Liver (tissue), 9 donors: Measurements from ENCODE around the gene MYL4. TPM values are rescaled to one million over a fixed set of nuclear protein-coding genes. Genes with fewer than 3 reads are reported as not detected.
"Not testable (repeated sequence)": the region's sequence is repeated elsewhere in the genome, so short reads cannot be mapped to it uniquely, and the experiment has no call there.

Source experiments
- DNase-seq: peaks from one replicate; pipeline ENCODE4 v3.0.0-alpha.2; 2017; ENCODE audit warnings: low spot score
- H3K27ac ChIP-seq, 2 donors: one replicate each; pipeline ENCODE4 v1.7.0; 2013; ENCODE audit warnings: inconsistent platforms in 2 of 2, low read length in 2 of 2, control low read depth in 1 of 2, low read depth in 1 of 2, mild to moderate bottlenecking in 1 of 2
- H3K27me3 ChIP-seq, 4 donors: one replicate each; pipeline versions ENCODE4 v1.6.1 to v1.7.0; 2013; ENCODE audit warnings: low read length in 3 of 4, inconsistent platforms in 1 of 4, mild to moderate bottlenecking in 1 of 4, moderate library complexity in 1 of 4; ENCODE audit not compliant: control insufficient read depth in 4 of 4, insufficient read depth in 4 of 4
- H3K36me3 ChIP-seq, 4 donors: one replicate each; pipeline versions ENCODE4 v1.6.1 to v1.7.0; 2013; ENCODE audit warnings: low read length in 3 of 4, mild to moderate bottlenecking in 3 of 4, low read depth in 1 of 4, moderate library complexity in 1 of 4; ENCODE audit not compliant: control insufficient read depth in 4 of 4, insufficient read depth in 3 of 4
- H3K4me1 ChIP-seq, 4 donors: one replicate each; pipeline versions ENCODE4 v1.6.1 to v1.7.0; 2013; ENCODE audit warnings: low read length in 3 of 4, mild to moderate bottlenecking in 3 of 4, moderate library complexity in 1 of 4; ENCODE audit not compliant: control insufficient read depth in 4 of 4, insufficient read depth in 4 of 4
- H3K4me3 ChIP-seq, 3 donors: one replicate each; pipeline versions ENCODE4 v1.6.1 to v1.7.0; 2013; ENCODE audit warnings: low read length in 3 of 3, control low read depth in 1 of 3, low read depth in 1 of 3, mild to moderate bottlenecking in 1 of 3
- H3K9ac ChIP-seq, 2 donors: one replicate each; pipeline ENCODE4 v1.7.0; 2013; ENCODE audit warnings: low read length in 2 of 2, mild to moderate bottlenecking in 2 of 2, moderate library complexity in 2 of 2, control low read depth in 1 of 2, low read depth in 1 of 2
- H3K9me3 ChIP-seq, 4 donors: one replicate each; pipeline versions ENCODE4 v1.6.1 to v1.7.0; 2013; ENCODE audit warnings: low read length in 3 of 4; ENCODE audit not compliant: control insufficient read depth in 4 of 4
- ATF3 ChIP-seq: IDR thresholded peaks from 2 replicates; pipeline ENCODE4 v1.6.1; 2016; ENCODE audit warnings: antibody characterized with exemption
- CTCF ChIP-seq: fragments of 150-350 bp; IDR thresholded peaks from 2 replicates; pipeline ENCODE4 v1.5.1; 2017; ENCODE audit warnings: improper control_type of control experiment, low read depth, low read length; ENCODE audit not compliant: missing input control
- EGR1 ChIP-seq, 2 donors: IDR thresholded peaks; 2 replicates each; pipeline ENCODE4 v1.6.1; 2016 to 2018; ENCODE audit warnings: antibody characterized with exemption in 2 of 2, low read depth in 2 of 2
- GABPA ChIP-seq, 2 donors: IDR thresholded peaks in 1 of 2; conservative IDR thresholded peaks in 1 of 2; 2 replicates each; pipeline ENCODE4 v1.6.1; 2016; ENCODE audit warnings: antibody characterized with exemption in 2 of 2, mild to moderate bottlenecking in 1 of 2, moderate library complexity in 1 of 2
- HNF4G ChIP-seq: IDR thresholded peaks from 2 replicates; pipeline ENCODE4 v1.6.1; 2016; ENCODE audit warnings: antibody characterized with exemption
- JUND ChIP-seq, 2 donors: IDR thresholded peaks; 2 replicates each; pipeline ENCODE4 v1.6.1; 2016; ENCODE audit warnings: antibody characterized with exemption in 2 of 2
- NR2F2 ChIP-seq: IDR thresholded peaks from 2 replicates; pipeline ENCODE4 v1.6.1; 2016; ENCODE audit warnings: antibody characterized with exemption
- SP1 ChIP-seq: IDR thresholded peaks from 2 replicates; pipeline ENCODE4 v1.6.1; 2018; ENCODE audit warnings: antibody characterized with exemption, mild to moderate bottlenecking
- TAF1 ChIP-seq: conservative IDR thresholded peaks from 2 replicates; pipeline ENCODE4 v1.6.1; 2016; ENCODE audit warnings: antibody characterized with exemption, mild to moderate bottlenecking
- YY1 ChIP-seq: IDR thresholded peaks from 2 replicates; pipeline ENCODE4 v1.6.1; 2016; ENCODE audit warnings: antibody characterized with exemption, mild to moderate bottlenecking
- ZBTB33 ChIP-seq: IDR thresholded peaks from 2 replicates; pipeline ENCODE4 v1.6.1; 2016; ENCODE audit warnings: antibody characterized with exemption
- WGBS: extraction: QIAGEN DNeasy Blood & Tissue Kit; methylation state at CpG from one replicate; pipeline ENCODE4 v1.1.7; 2013; 5-methylcytosine and 5-hydroxymethylcytosine counted together
- polyA plus RNA-seq, 2 donors: library from polyadenylated mRNA; stranded (reverse) in 1 of 2; unstranded in 1 of 2; fragments of 200-250 nt in 1 of 2; fragments of >200 nt in 1 of 2; fragmentation: Nextera tagmentation in 1 of 2; extraction: Ambion mirVana in 1 of 2; gene quantifications; one replicate each; pipeline versions ENCODE4 v1.2.1 to v1.2.3, GENCODE V29; 2013 to 2015
- total RNA-seq, 2 donors: library from RNA; depleted of rRNA; stranded (reverse); fragments of >200 nt; gene quantifications; one replicate each; pipeline ENCODE4 v1.2.3, GENCODE V29; 2014
- donor health status: healthy.
- donor health status: healthy.
- donor health status: healthy.
- donor health status: healthy.
- donor health status: healthy.

MYL4 gene
- total and polyA plus RNA-seq, 4 donors = 0.19 to 215 (median 0.22) TPM; not detected in 1

GRCh38 chr17:47170710-47171109 lies 38.4 kb upstream of the MYL4 start:
- H3K36me3 ChIP-seq = peaks cover 3 to 22% (median 15%) of the 10 kb centered on the region in 4 donors
- no peaks in the 10 kb centered on the region for H3K27me3 ChIP-seq
- no peak overlapping the region for H3K27ac ChIP-seq
- WGBS = 97% methylated on average over 4 of the region's 4 CpGs
- H3K4me1 ChIP-seq = peaks cover 0 to 2% (median 0%) of the 10 kb centered on the region in 4 donors
- H3K9ac ChIP-seq = no peak overlapping the region
- no peak overlapping the region for H3K4me3 ChIP-seq
- no peaks in the 10 kb centered on the region for H3K9me3 ChIP-seq
- DNase-seq = no peak
- no peak for TF ChIP-seq GABPA (IDR thresholded peaks at IDR 0.05 in 1 of 2, conservative IDR thresholded peaks at IDR 0.05 in 1 of 2)
- TF ChIP-seq SP1 = no peak
- no peak for TF ChIP-seq TAF1
- TF ChIP-seq NR2F2 = no peak
- TF ChIP-seq CTCF = no peak

GRCh38 chr17:47172696-47173565 lies 36.2 kb upstream of the MYL4 start:
- no peaks in the 10 kb centered on the region for H3K27me3 ChIP-seq
- 93% methylated on average over 2 of the region's 2 CpGs for WGBS
- no peak overlapping the region for H3K9ac ChIP-seq
- no peak for DNase-seq
- peaks cover 6 to 14% (median 13%) of the 10 kb centered on the region in 4 donors for H3K36me3 ChIP-seq
- TF ChIP-seq JUND (IDR thresholded peaks at IDR 0.05) (no peak), ZBTB33 (no peak), HNF4G (no peak), EGR1 (IDR thresholded peaks at IDR 0.05; ENCODE audit: low read depth in 2 of 2) (no peak), ATF3 (no peak), TAF1 (no peak), NR2F2 (no peak), YY1 (no peak), GABPA (IDR thresholded peaks at IDR 0.05 in 1 of 2, conservative IDR thresholded peaks at IDR 0.05 in 1 of 2) (no peak), CTCF (no peak), SP1 (no peak)
- no peak overlapping the region for H3K27ac ChIP-seq
- H3K4me3 ChIP-seq = no peak overlapping the region
- H3K4me1 ChIP-seq = peaks cover 0 to 2% (median under 1%) of the 10 kb centered on the region in 4 donors
- H3K9me3 ChIP-seq = no peaks in the 10 kb centered on the region

- DNase-seq, H3K9ac ChIP-seq, H3K4me1 ChIP-seq, H3K4me3 ChIP-seq, H3K27me3 ChIP-seq, H3K27ac ChIP-seq, H3K9me3 ChIP-seq: not testable (repeated sequence)
- WGBS = 97% methylated on average over 8 of the region's 8 CpGs
- peaks cover under 1 to 16% (median 9%) of the 10 kb centered on the region in 4 donors for H3K36me3 ChIP-seq
These were observed 34.3 kb upstream of the MYL4 start for GRCh38 chr17:47174823-47175222.
